ENCODE results near the gene MTSS2. TPM values are rescaled to one million over a fixed set of nuclear protein-coding genes. Genes with fewer than 3 reads are reported as not detected.

MTSS2 gene
- polyA plus RNA-seq, 1 of the 3 experiments (the other 2 are of a cell fraction): 54.1 TPM

DNA sequence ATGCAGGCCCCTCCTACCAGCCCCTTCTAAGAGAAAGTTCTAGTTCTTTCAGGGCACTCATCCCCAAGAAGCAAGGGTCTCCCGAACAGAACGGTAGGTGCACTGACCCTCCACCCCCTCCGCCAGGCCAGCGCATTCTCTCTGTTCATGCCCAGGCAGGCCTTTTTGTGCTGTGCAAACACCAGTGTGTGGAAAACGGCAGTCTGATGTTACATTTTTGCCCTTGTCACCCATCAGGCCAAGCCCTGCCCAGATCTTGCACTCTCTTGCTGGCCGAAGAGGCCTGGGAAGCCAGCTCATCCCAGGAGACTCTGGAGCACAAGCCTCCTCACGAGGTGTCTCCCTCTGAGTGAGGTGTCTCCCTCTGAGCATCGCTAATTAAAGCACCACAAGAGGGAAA, 16.1 kb upstream of the MTSS2 start:
- H2AFZ ChIP-seq (ENCODE audit: low read depth): no peak overlapping the region
- H3K36me3 ChIP-seq (replicated peaks in 1 of 2; ENCODE audit: control insufficient read depth in 1 of 2, insufficient read depth in 2 of 2, low read length in 1 of 2): no peaks in the 10 kb centered on the region
- H3K9me2 ChIP-seq: no peaks in the 10 kb centered on the region
- peak overlapping the region; percentile 60; the same call in 1 of the 2 replicates for H3K4me2 ChIP-seq
- TF ChIP-seq, protein P1, sequence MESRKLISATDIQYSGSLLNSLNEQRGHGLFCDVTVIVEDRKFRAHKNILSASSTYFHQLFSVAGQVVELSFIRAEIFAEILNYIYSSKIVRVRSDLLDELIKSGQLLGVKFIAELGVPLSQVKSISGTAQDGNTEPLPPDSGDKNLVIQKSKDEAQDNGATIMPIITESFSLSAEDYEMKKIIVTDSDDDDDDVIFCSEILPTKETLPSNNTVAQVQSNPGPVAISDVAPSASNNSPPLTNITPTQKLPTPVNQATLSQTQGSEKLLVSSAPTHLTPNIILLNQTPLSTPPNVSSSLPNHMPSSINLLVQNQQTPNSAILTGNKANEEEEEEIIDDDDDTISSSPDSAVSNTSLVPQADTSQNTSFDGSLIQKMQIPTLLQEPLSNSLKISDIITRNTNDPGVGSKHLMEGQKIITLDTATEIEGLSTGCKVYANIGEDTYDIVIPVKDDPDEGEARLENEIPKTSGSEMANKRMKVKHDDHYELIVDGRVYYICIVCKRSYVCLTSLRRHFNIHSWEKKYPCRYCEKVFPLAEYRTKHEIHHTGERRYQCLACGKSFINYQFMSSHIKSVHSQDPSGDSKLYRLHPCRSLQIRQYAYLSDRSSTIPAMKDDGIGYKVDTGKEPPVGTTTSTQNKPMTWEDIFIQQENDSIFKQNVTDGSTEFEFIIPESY (IDR thresholded peaks at IDR 0.05; ENCODE audit: borderline replicate concordance, low read depth): no peak
- TF ChIP-seq FOXM1 (IDR thresholded peaks at IDR 0.05; ENCODE audit: low read depth) (no peak), MXI1 (IDR thresholded peaks at IDR 0.05; ENCODE audit: low read depth, low read length) (no peak), CHD2 (IDR thresholded peaks at IDR 0.05; ENCODE audit: low read length, partially characterized antibody) (no peak), GATA2 (CRISPR knock-in tag; IDR thresholded peaks at IDR 0.05) (no peak), GABPA (IDR thresholded peaks at IDR 0.05; ENCODE audit: low read depth) (no peak), YY1 (IDR thresholded peaks at IDR 0.05; ENCODE audit: low read depth) (no peak), SMC3 (IDR thresholded peaks at IDR 0.05; ENCODE audit: low read depth, low read length) (no peak), NFIC (IDR thresholded peaks at IDR 0.05; ENCODE audit: borderline replicate concordance) (no peak), RXRA (IDR thresholded peaks at IDR 0.05; ENCODE audit: borderline replicate concordance, low read depth) (no peak)
- TF ChIP-seq, protein P2, sequence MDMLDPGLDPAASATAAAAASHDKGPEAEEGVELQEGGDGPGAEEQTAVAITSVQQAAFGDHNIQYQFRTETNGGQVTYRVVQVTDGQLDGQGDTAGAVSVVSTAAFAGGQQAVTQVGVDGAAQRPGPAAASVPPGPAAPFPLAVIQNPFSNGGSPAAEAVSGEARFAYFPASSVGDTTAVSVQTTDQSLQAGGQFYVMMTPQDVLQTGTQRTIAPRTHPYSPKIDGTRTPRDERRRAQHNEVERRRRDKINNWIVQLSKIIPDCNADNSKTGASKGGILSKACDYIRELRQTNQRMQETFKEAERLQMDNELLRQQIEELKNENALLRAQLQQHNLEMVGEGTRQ (IDR thresholded peaks at IDR 0.05; ENCODE audit: borderline replicate concordance, low read depth, low read length): no peak
- TF ChIP-seq, protein P3, sequence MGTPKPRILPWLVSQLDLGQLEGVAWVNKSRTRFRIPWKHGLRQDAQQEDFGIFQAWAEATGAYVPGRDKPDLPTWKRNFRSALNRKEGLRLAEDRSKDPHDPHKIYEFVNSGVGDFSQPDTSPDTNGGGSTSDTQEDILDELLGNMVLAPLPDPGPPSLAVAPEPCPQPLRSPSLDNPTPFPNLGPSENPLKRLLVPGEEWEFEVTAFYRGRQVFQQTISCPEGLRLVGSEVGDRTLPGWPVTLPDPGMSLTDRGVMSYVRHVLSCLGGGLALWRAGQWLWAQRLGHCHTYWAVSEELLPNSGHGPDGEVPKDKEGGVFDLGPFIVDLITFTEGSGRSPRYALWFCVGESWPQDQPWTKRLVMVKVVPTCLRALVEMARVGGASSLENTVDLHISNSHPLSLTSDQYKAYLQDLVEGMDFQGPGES (IDR thresholded peaks at IDR 0.05; ENCODE audit: low read depth, low read length): no peak
- TF ChIP-seq, protein P4, sequence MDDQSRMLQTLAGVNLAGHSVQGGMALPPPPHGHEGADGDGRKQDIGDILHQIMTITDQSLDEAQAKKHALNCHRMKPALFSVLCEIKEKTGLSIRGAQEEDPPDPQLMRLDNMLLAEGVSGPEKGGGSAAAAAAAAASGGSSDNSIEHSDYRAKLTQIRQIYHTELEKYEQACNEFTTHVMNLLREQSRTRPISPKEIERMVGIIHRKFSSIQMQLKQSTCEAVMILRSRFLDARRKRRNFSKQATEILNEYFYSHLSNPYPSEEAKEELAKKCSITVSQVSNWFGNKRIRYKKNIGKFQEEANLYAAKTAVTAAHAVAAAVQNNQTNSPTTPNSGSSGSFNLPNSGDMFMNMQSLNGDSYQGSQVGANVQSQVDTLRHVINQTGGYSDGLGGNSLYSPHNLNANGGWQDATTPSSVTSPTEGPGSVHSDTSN (IDR thresholded peaks at IDR 0.05): no peak
- peak overlapping the region; percentile 96 for H3K27ac ChIP-seq (ENCODE audit: low read depth in 2 of 2, low read length in 1 of 2)
- 98% methylated on average over 7 of the region's 8 CpGs for WGBS (ENCODE audit: low lambda C conversion rate)
- no peaks in the 10 kb centered on the region for H3K27me3 ChIP-seq (ENCODE audit: insufficient read depth)
- POLR2A ChIA-PET: interaction anchor here (1.7 kb wide), 1 partner anchor 36 kb away, joined by 10 read pairs; no protein-coding TSS in a partner anchor
- CTCF ChIA-PET: interaction anchor here (1.8 to 3.3 kb wide), 3 partner anchors 15 to 68 kb away, joined by 12 to 25 read pairs (median 24); no protein-coding TSS in a partner anchor
- DNase-seq: no peak
- H3K9ac ChIP-seq: peak overlapping the region; percentile 60; the same call in 1 of the 2 replicates
- H3K79me2 ChIP-seq (ENCODE audit: insufficient read depth): no peaks in the 10 kb centered on the region
- no peaks in the 10 kb centered on the region for H4K20me1 ChIP-seq (ENCODE audit: insufficient read depth)
- H3F3A ChIP-seq (replicated peaks; ENCODE audit: insufficient read depth): peaks cover 21% of the 10 kb centered on the region
- H3K4me3 ChIP-seq (ENCODE audit: low read depth in 2 of 2, low read length in 1 of 2): no peak overlapping the region
- H3K4me1 ChIP-seq (ENCODE audit: control insufficient read depth in 1 of 2, insufficient read depth in 2 of 2, low read depth in 1 of 2, low read length in 1 of 2): peaks cover 47 to 78% of the 10 kb centered on the region in 2 experiments; a peak in 3 of 4 replicates
- H3K9me3 ChIP-seq: no peaks in the 10 kb centered on the region
